NOMO-1 treated with dmso at 0.1 percent for 144 hours (cell line): Measurements from ENCODE around the gene ZNF107.
"Not testable (repeated sequence)": the region's sequence is repeated elsewhere in the genome, so short reads cannot be mapped to it uniquely, and the experiment has no call there.

ENCODE experiments used
- DNase-seq: peaks from one replicate; lab custom pipeline; 2025; ENCODE audit not compliant: unreplicated experiment; lab: John Stamatoyannopoulos, UW

The ZNF107 gene

GRCh38 chr7:64733550-64734240 lies 67.8 kb downstream of the ZNF107 start:
- DNase-seq = no peak

- DNase-seq = no peak
These were observed 70.6 kb downstream of the ZNF107 start for GRCh38 chr7:64736575-64736974.

GRCh38 chr7:64738403-64738802 lies 72.5 kb downstream of the ZNF107 start:
- not testable (repeated sequence) for DNase-seq

DNA sequence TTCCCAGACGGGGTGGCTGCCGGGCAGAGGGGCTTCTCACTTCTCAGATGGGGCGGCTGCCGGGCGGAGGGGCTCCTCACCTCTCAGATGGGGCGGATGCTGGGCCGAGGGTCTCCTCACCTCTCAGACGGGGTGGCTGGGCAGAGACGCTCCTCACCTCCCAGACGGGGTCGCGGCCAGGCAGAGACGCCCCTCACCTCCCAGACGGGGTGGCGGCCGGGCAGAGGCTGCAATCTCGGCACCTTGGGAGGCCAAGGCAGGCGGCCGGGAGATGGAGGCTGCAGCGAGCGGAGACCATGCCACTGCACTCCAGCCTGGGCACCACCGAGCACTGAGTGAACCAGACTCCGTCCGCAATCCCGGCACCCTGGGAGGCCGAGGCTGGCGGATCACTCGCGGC lies 73.0 kb downstream of the ZNF107 start:
- DNase-seq = not testable (repeated sequence)

DNA sequence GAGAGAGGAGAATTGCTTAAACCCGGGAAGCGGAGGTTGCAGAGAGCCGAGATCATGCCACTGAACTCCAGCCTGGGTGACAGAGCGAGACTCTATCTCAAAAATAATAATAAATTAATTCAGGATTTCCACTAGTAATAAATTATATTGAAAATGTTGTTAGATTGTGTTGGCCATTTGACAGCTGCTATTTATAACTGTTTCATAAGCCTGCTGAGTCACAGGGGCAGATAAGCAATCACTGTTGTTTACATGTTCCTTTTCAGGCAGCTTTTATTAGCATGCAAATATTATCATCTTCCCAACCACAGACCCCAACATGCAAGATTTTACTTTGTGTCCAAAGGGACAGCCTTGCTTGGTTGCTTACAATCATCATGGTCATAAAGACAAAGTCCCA lies 78.7 kb downstream of the ZNF107 start:
- no peak for DNase-seq

DNA sequence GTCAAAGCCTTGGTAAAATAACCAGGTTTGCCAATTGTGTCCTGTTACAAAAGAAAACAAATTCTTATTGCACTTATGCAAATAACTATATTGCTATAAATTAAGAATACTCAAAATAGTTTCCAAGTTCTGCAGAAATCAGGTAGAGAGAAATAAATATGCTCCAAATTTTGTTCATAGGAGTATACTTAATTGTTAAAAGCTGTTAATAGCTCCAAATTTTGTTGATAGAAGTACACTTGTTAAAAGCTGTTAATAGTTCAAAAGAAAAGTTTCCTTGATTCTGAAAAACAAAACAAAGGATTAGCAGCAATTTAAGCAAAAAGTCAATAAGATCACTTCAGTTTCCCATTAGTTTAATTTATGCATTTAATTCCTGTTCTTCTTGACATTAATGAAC lies 81.9 kb downstream of the ZNF107 start:
- DNase-seq = no peak

- DNase-seq = no peak
These were observed 87.1 kb downstream of the ZNF107 start for GRCh38 chr7:64753032-64753431.

DNA sequence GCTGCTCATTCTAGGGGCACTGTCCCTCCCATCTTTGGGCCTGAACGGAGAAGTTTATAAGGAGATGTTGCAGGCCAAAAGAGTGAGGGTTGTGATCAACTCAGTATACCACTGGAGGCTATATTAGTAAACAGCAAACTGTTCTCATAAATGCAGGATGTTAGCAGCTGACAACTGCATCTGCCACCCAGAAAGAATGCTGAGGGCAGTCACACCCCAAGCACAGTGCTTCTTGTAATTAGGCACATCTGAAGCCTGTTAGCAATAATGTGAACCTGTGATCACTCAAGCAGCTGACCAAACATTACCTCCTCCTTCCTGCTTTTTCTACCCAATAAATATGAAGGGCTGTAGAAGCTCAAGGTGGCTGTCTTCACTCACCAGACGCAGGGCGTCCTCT lies 89.9 kb downstream of the ZNF107 start:
- no peak for DNase-seq

GRCh38 chr7:64758151-64758550 lies 92.2 kb downstream of the ZNF107 start:
- DNase-seq = no peak
